Measurements from ENCODE around the gene SUGCT. TPM values are rescaled to one million over a fixed set of nuclear protein-coding genes. Genes with fewer than 3 reads are reported as not detected.

The SUGCT gene
- total and polyA plus RNA-seq, 2 of the 8 experiments (the other 6 are each of a cell fraction or from before 2014, with no cell fraction given) = 2.8 to 5.4 TPM

- TF ChIP-seq YY1 (IDR thresholded peaks at IDR 0.05; ENCODE audit: low read depth, low read length) = no peak
- no peak for TF ChIP-seq BRCA1 (IDR thresholded peaks at IDR 0.05; ENCODE audit: low read depth, low read length)
- no peak for TF ChIP-seq TCF12 (IDR thresholded peaks at IDR 0.05; ENCODE audit: low read depth, low read length)
- no peak for TF ChIP-seq HDAC6 (IDR thresholded peaks at IDR 0.05; ENCODE audit: low read depth, low read length)
- no peak for TF ChIP-seq SIN3A (conservative IDR thresholded peaks at IDR 0.05 in 1 of 2, IDR thresholded peaks at IDR 0.05 in 1 of 2; ENCODE audit: low read depth in 1 of 2, low read length in 2 of 2)
- no peak for TF ChIP-seq ATF3 (IDR thresholded peaks at IDR 0.05; ENCODE audit: insufficient read depth, low read depth, low read length)
- no peak for TF ChIP-seq JUN (IDR thresholded peaks at IDR 0.05; ENCODE audit: low read depth, low read length)
- no peak for TF ChIP-seq KDM1A (IDR thresholded peaks at IDR 0.05; ENCODE audit: borderline replicate concordance, low read length)
- TF ChIP-seq SAP30 (IDR thresholded peaks at IDR 0.05; ENCODE audit: insufficient read depth, insufficient replicate concordance, low read length) = no peak
- CTCF ChIA-PET (ENCODE audit: partially characterized antibody) = interaction anchor here (1.4 kb wide), 1 partner anchor 22 kb away, joined by 5 read pairs; no protein-coding TSS in a partner anchor
- FAIRE-seq (no peak), DNase-seq (ENCODE audit: low read depth in 1 of 2, low spot score in 2 of 2) (no peak)
- Histone ChIP-seq H2AK5ac (ENCODE audit: low read depth, low read length) (no peak overlapping the region), H3K4me2 (ENCODE audit: insufficient read depth in 1 of 2, low read depth in 2 of 2, low read length in 2 of 2) (no peak overlapping the region), H3K23me2 (ENCODE audit: low read depth, low read length) (no peaks in the 10 kb centered on the region), H2BK15ac (ENCODE audit: low read length) (no peak overlapping the region), H4K91ac (replicated peaks; ENCODE audit: insufficient read length, low read length) (no peak overlapping the region), H3K79me2 (ENCODE audit: control insufficient read depth in 1 of 2, insufficient read depth in 2 of 2, low read length in 2 of 2) (no peaks in the 10 kb centered on the region), H2BK12ac (ENCODE audit: low read depth, low read length) (no peak overlapping the region), H3K18ac (ENCODE audit: extremely low read depth, low read length) (no peak overlapping the region), H4K5ac (ENCODE audit: insufficient read length, low read depth, low read length) (no peak overlapping the region), H3K4me1 (replicated peaks in 1 of 4; ENCODE audit: control insufficient read depth in 3 of 4, insufficient read depth in 4 of 4, low read length in 3 of 4) (peaks cover 0 to 5% (median 0%) of the 10 kb centered on the region in 4 experiments; a peak in 1 of 7 replicates), H2BK120ac (replicated peaks; ENCODE audit: low read depth, low read length) (no peak overlapping the region), H3K4ac (replicated peaks; ENCODE audit: insufficient read length, low read depth, low read length) (no peak overlapping the region), H3K23ac (ENCODE audit: insufficient read length) (no peak overlapping the region), H2BK20ac (ENCODE audit: low read length) (no peak overlapping the region), H3K56ac (replicated peaks; ENCODE audit: insufficient read length, low read depth, low read length) (no peak overlapping the region), H3K79me1 (ENCODE audit: low read depth, low read length) (no peaks in the 10 kb centered on the region), H2BK5ac (ENCODE audit: low read depth, low read length) (no peak overlapping the region), H2AFZ (ENCODE audit: low read length) (no peak overlapping the region), H4K20me1 (replicated peaks in 1 of 2; ENCODE audit: control insufficient read depth in 1 of 2, insufficient read depth in 2 of 2, low read length in 2 of 2) (no peaks in the 10 kb centered on the region), H3K14ac (ENCODE audit: insufficient read length) (no peak overlapping the region), H3K4me3 (ENCODE audit: extremely low read depth in 1 of 4, insufficient read depth in 2 of 4, low read depth in 3 of 4, low read length in 4 of 4) (no peak overlapping the region), H4K8ac (ENCODE audit: extremely low read depth, insufficient read depth, low read length) (no peak overlapping the region), H3K9ac (replicated peaks in 1 of 4; ENCODE audit: extremely low read depth in 1 of 4, low read depth in 3 of 4, low read length in 3 of 4) (no peak overlapping the region), H3K36me3 (ENCODE audit: control insufficient read depth in 2 of 4, insufficient read depth in 4 of 4, low read length in 3 of 4) (no peaks in the 10 kb centered on the region), H3K9me3 (ENCODE audit: insufficient read depth in 2 of 2, low read depth in 1 of 2, low read length in 1 of 2) (no peaks in the 10 kb centered on the region), H3K27me3 (replicated peaks in 1 of 4; ENCODE audit: control insufficient read depth in 3 of 4, extremely low read depth in 1 of 4, insufficient read depth in 3 of 4, low read length in 3 of 4) (no peaks in the 10 kb centered on the region), H3K27ac (ENCODE audit: low read depth, low read length) (no peak overlapping the region)
- POLR2A ChIA-PET (ENCODE audit: partially characterized antibody) = no interaction called here
- WGBS, 2 experiments (ENCODE audit: extremely low coverage in 1 of 2, insufficient coverage in 1 of 2, insufficient read length in 1 of 2, insufficient replicate concordance in 2 of 2, low coverage in 1 of 2, low lambda C conversion rate in 2 of 2, missing lambda C conversion rate in 1 of 2) = 93% methylated on average over 5 of the region's 5 CpGs; no CpG with 5 or more reads in 1 of the 2 experiments
Observed at GRCh38 chr7:40582539-40582938, 447.7 kb downstream of the SUGCT start.
